ENCODE measurements around the gene TSC2. TPM values are rescaled to one million over a fixed set of nuclear protein-coding genes. Genes with fewer than 3 reads are reported as not detected.
"Not testable (repeated sequence)": the region's sequence is repeated elsewhere in the genome, so short reads cannot be mapped to it uniquely, and the experiment has no call there.

The TSC2 gene
- total and polyA plus RNA-seq, 2 donors (not counting 1 experiment from before 2014, with no cell fraction given), result 24.5 to 46.6 TPM

DNA sequence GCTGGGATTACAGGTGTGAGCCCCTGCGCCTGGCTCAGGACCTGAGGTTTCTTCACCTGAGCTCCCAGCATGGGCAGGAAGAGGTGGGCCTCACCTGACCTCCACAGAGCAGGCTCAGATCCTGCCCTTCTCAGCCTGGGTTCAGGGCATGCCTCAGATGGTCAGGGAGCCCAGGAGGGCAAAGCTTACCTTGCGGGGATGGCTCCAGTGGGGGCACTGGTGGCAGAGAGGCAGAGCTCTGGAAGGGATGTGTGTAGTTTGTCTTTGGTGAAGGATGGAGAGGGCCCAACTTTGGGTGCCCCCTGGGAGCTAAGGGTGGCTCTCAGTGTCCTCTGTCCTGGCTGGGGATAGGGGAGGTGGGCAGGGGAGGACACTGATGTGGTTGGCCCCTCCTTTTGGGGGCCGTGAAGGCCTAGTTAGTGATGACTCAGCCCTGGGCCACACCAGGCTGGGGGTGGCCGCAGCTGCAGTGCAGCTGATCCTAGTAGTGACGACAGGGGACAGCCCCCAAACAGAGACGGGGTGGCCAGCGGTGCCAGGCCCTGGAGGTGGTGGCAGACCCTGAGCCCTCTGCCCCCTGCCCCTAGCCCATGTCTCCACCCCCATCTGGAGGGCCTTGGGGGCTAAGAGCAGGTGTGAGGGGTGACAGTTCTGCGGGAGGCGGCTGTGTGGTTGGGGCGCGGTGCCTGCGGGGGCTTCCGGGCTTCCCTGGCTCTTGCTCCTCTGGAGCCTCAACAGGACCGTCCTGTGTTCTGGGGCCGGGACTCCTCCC lies 15.3 kb upstream of the TSC2 start:
- peak overlapping the region in 3 of 4 experiments; percentile 31 to 54 (median 45) for H3K4me3 ChIP-seq (replicated peaks in 1 of 4; ENCODE audit: control extremely low read depth in 1 of 4, insufficient read depth in 1 of 4, low read depth in 3 of 4, low read length in 4 of 4)

DNA sequence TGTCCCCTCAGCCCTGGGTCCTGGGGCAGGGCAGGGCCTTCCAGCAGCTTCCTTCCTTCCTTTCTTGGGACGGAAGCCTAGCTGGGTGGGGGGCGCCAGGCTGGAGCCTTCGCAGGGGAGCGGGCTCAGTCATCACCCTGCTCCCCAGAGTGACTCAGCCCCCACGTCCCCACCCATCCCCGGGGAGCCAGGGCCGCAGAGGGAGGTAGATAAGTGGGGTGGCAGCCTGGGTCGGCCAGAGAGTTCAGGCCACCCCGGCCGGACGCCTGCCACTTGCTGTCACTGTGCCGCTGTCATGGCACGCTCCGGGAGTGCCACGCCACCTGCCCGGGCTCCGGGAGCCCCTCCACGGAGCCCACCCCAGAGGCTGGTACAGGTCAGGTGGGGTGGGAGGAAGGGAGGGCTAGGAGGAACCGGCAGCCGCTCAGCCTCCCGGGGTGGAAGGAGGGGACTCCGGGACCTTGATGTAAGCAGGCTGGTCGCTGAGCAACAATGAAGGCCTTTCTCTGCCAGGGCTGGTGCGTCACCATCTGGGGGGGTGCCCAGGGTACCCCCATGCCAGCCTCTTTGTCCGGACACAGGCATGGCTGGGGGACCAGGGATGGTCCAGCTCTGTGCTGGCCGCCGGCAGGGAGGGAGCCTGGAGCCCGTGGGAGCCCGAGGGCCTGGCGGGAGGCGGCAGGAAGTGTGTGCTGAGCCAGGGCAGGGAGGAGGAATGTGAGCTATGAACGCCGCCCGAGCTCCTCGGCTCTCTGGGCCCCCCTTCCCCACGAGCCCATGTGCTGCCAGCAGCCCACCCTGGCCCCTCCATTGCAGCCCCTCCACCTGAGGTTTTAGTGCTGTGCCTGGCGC lies 14.5 kb upstream of the TSC2 start:
- TF ChIP-seq, protein P1, sequence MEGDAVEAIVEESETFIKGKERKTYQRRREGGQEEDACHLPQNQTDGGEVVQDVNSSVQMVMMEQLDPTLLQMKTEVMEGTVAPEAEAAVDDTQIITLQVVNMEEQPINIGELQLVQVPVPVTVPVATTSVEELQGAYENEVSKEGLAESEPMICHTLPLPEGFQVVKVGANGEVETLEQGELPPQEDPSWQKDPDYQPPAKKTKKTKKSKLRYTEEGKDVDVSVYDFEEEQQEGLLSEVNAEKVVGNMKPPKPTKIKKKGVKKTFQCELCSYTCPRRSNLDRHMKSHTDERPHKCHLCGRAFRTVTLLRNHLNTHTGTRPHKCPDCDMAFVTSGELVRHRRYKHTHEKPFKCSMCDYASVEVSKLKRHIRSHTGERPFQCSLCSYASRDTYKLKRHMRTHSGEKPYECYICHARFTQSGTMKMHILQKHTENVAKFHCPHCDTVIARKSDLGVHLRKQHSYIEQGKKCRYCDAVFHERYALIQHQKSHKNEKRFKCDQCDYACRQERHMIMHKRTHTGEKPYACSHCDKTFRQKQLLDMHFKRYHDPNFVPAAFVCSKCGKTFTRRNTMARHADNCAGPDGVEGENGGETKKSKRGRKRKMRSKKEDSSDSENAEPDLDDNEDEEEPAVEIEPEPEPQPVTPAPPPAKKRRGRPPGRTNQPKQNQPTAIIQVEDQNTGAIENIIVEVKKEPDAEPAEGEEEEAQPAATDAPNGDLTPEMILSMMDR (conservative IDR thresholded peaks at IDR 0.05 in 1 of 2, IDR thresholded peaks at IDR 0.05 in 1 of 2; ENCODE audit: low read depth in 1 of 2, low read length in 2 of 2), result no peak
- no peak for TF ChIP-seq EZH2 (IDR thresholded peaks at IDR 0.05; ENCODE audit: low read length, missing control alignments)
- H3K27ac ChIP-seq (ENCODE audit: insufficient read depth, low read length), result peak overlapping the region; percentile 94
- H3K4me1 ChIP-seq (ENCODE audit: control insufficient read depth, extremely low read depth, insufficient read depth, low read length), result peaks cover 37% of the 10 kb centered on the region
- H2AFZ ChIP-seq (ENCODE audit: low read length), result no peak overlapping the region
- peak overlapping the region; percentile 80 for H3K9ac ChIP-seq (ENCODE audit: insufficient read depth, low read length)
- H4K20me1 ChIP-seq (ENCODE audit: control insufficient read depth, extremely low read depth, insufficient read depth, low read length), result no peaks in the 10 kb centered on the region
- no peaks in the 10 kb centered on the region for H3K9me3 ChIP-seq (ENCODE audit: control insufficient read depth, insufficient read depth, low read depth, low read length)
- H3K79me2 ChIP-seq (ENCODE audit: control insufficient read depth, insufficient read depth, low read length), result peaks cover 19% of the 10 kb centered on the region
- H3K4me2 ChIP-seq (ENCODE audit: extremely low read depth, insufficient read depth, low read length), result peak overlapping the region; percentile 93
- H3K27me3 ChIP-seq (ENCODE audit: control insufficient read depth, insufficient read depth, low read length), result no peaks in the 10 kb centered on the region
- peaks cover 19% of the 10 kb centered on the region for H3K36me3 ChIP-seq (ENCODE audit: control insufficient read depth, insufficient read depth, low read length)
- DNase-seq (ENCODE audit: low read depth in 2 of 2), result peak; percentile 55 to 75
- peak overlapping the region; percentile 28 to 54 (median 38) for H3K4me3 ChIP-seq (replicated peaks in 1 of 4; ENCODE audit: control extremely low read depth in 1 of 4, insufficient read depth in 1 of 4, low read depth in 3 of 4, low read length in 4 of 4)

More for the DNA sequence above, 15.3 kb upstream of the TSC2 start:
- Histone ChIP-seq H4K20me1 (ENCODE audit: control insufficient read depth, extremely low read depth, insufficient read depth, low read length) (no peaks in the 10 kb centered on the region), H3K79me2 (ENCODE audit: control insufficient read depth, insufficient read depth, low read length) (peaks cover 21% of the 10 kb centered on the region), H3K9ac (ENCODE audit: insufficient read depth, low read length) (peak overlapping the region; percentile 80), H2AFZ (ENCODE audit: low read length) (no peak overlapping the region), H3K4me2 (ENCODE audit: extremely low read depth, insufficient read depth, low read length) (peak overlapping the region; percentile 93), H3K4me1 (ENCODE audit: control insufficient read depth, extremely low read depth, insufficient read depth, low read length) (peaks cover 39% of the 10 kb centered on the region), H3K27ac (ENCODE audit: insufficient read depth, low read length) (peak overlapping the region; percentile 94), H3K36me3 (ENCODE audit: control insufficient read depth, insufficient read depth, low read length) (peaks cover 15% of the 10 kb centered on the region), H3K27me3 (ENCODE audit: control insufficient read depth, insufficient read depth, low read length) (no peaks in the 10 kb centered on the region), H3K9me3 (ENCODE audit: control insufficient read depth, insufficient read depth, low read depth, low read length) (no peaks in the 10 kb centered on the region)
- no peak for TF ChIP-seq EZH2 (IDR thresholded peaks at IDR 0.05; ENCODE audit: low read length, missing control alignments)
- TF ChIP-seq, protein P1 (conservative IDR thresholded peaks at IDR 0.05 in 1 of 2, IDR thresholded peaks at IDR 0.05 in 1 of 2; ENCODE audit: low read depth in 1 of 2, low read length in 2 of 2), result no peak
- peak in 1 of 2 donors; percentile 56 for DNase-seq (ENCODE audit: low read depth in 2 of 2)

DNA sequence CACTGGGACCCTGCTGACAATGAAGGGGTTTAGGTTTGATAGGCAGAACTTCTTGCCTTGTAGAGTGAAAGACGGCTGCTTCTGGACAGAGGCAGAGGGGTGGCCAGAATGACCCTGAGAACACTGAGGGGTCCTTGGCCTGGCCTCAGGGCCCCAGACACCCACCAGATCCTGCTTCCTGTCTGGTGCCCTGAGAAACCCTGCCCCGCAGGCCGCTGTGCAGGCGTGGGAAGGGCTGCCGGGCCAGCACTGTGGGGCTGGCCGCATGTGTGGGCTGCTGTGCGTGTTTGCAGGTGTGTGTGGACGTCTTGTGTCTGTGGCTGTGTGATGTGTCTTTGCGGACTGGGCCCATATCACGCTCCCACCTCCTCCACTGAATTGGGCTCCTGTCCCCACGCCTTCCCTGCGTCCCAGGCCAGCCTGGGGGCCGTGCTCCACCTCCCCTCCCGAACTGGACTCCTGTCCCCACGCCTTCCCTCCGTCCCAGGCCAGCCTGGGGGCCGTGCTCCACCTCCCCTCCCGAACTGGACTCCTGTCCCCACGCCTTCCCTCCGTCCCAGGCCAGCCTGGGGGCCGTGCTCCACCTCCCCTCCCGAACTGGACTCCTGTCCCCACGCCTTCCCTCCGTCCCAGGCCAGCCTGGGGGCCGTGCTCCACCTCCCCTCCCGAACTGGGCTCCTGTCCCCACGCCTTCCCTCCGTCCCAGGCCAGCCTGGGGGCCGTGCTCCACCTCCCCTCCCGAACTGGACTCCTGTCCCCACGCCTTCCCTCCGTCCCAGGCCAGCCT lies 13.7 kb upstream of the TSC2 start:
- not testable (repeated sequence) for H4K20me1 ChIP-seq (ENCODE audit: control insufficient read depth, extremely low read depth, insufficient read depth, low read length); H3K9me3 ChIP-seq (ENCODE audit: control insufficient read depth, insufficient read depth, low read depth, low read length); H3K27me3 ChIP-seq (ENCODE audit: control insufficient read depth, insufficient read depth, low read length); H2AFZ ChIP-seq (ENCODE audit: low read length)
- DNase-seq (ENCODE audit: low read depth in 2 of 2), result peak in 1 of 2 donors; percentile 45
- Histone ChIP-seq H3K9ac (ENCODE audit: insufficient read depth, low read length) (peak overlapping the region; percentile 80), H3K36me3 (ENCODE audit: control insufficient read depth, insufficient read depth, low read length) (peaks cover 23% of the 10 kb centered on the region), H3K79me2 (ENCODE audit: control insufficient read depth, insufficient read depth, low read length) (peaks cover 19% of the 10 kb centered on the region), H3K4me3 (replicated peaks in 1 of 4; ENCODE audit: control extremely low read depth in 1 of 4, insufficient read depth in 1 of 4, low read depth in 3 of 4, low read length in 4 of 4) (peak overlapping the region; percentile 28 to 54 (median 38)), H3K4me2 (ENCODE audit: extremely low read depth, insufficient read depth, low read length) (peak overlapping the region; percentile 93), H3K27ac (ENCODE audit: insufficient read depth, low read length) (peak overlapping the region; percentile 94), H3K4me1 (ENCODE audit: control insufficient read depth, extremely low read depth, insufficient read depth, low read length) (peaks cover 46% of the 10 kb centered on the region)
